ENCODE measurements around the gene NAV2. TPM values are rescaled to one million over a fixed set of nuclear protein-coding genes. Genes with fewer than 3 reads are reported as not detected.

The NAV2 gene
- total and polyA plus RNA-seq, 2 experiments from 2014 or later: 26.0 to 45.0 TPM

- H2AFZ ChIP-seq: no peak overlapping the region
- peaks cover 12% of the 10 kb centered on the region for H3K4me1 ChIP-seq (ENCODE audit: insufficient read depth)
- peaks cover 69% of the 10 kb centered on the region for H3K36me3 Mint-ChIP-seq (ENCODE audit: low read depth)
- no peaks in the 10 kb centered on the region for H4K20me1 ChIP-seq (replicated peaks; ENCODE audit: insufficient read depth)
- H3K27ac Mint-ChIP-seq: no peak overlapping the region
- H3K4me1 Mint-ChIP-seq: peaks cover 15% of the 10 kb centered on the region
- H3K4me3 ChIP-seq: no peak overlapping the region
- no peak overlapping the region for H3K4me3 Mint-ChIP-seq
- H3K79me2 ChIP-seq (replicated peaks; ENCODE audit: insufficient read depth): no peaks in the 10 kb centered on the region
- TF ChIP-seq EZH2phosphoT487 (IDR thresholded peaks at IDR 0.05; ENCODE audit: unreplicated experiment): no peak
- TF ChIP-seq CTCF (conservative IDR thresholded peaks at IDR 0.05; ENCODE audit: low read depth in 2 of 2): no peak
- TF ChIP-seq ETS1 (IDR thresholded peaks at IDR 0.05): no peak
- no peak for TF ChIP-seq EZH2 (IDR thresholded peaks at IDR 0.05; ENCODE audit: low read depth, unreplicated experiment)
- no peak for TF ChIP-seq ZNF331 (CRISPR knock-in tag; IDR thresholded peaks at IDR 0.05; ENCODE audit: low read depth)
- TF ChIP-seq POLR2AphosphoS5 (IDR thresholded peaks at IDR 0.05; ENCODE audit: low read depth): no peak
- TF ChIP-seq STAT1 (IDR thresholded peaks at IDR 0.05; ENCODE audit: unreplicated experiment): no peak
- no peak for TF ChIP-seq REST (IDR thresholded peaks at IDR 0.05; ENCODE audit: unreplicated experiment)
- no peak for TF ChIP-seq JUNB (IDR thresholded peaks at IDR 0.05; ENCODE audit: unreplicated experiment)
- TF ChIP-seq NANOG (IDR thresholded peaks at IDR 0.05; ENCODE audit: borderline replicate concordance): no peak
- no peak for TF ChIP-seq ZNF462 (CRISPR knock-in tag; IDR thresholded peaks at IDR 0.05)
- no peak for TF ChIP-seq ZNF114 (CRISPR knock-in tag; IDR thresholded peaks at IDR 0.05)
- TF ChIP-seq CREB1 (CRISPR knock-in tag; IDR thresholded peaks at IDR 0.05; ENCODE audit: low read depth): no peak
- H3F3A ChIP-seq (replicated peaks; ENCODE audit: low read depth): no peaks in the 10 kb centered on the region
- H3K36me3 ChIP-seq (ENCODE audit: insufficient read depth): peaks cover 11% of the 10 kb centered on the region
- no peaks in the 10 kb centered on the region for H3K27me3 ChIP-seq (ENCODE audit: insufficient read depth)
- no peak for ATAC-seq
- H3K27me3 Mint-ChIP-seq (ENCODE audit: insufficient read depth, low read depth, poor library complexity): peaks cover 8% of the 10 kb centered on the region
- H3K9me3 Mint-ChIP-seq: no peaks in the 10 kb centered on the region
- 0 out of 2 replicates have a peak, but pooled peaks cover 7% of the 10 kb centered on the region for H3K9me2 ChIP-seq (ENCODE audit: insufficient read depth)
- H3K27ac ChIP-seq (ENCODE audit: low read depth): no peak overlapping the region
- no peak overlapping the region for H3K4me2 ChIP-seq
- DNase-seq (ENCODE audit: low spot score): no peak
Measured at GRCh38 chr11:19894404-19894803, 181.8 kb downstream of the NAV2 start.

All from GM23338 (cell line).